GM06990 (cell line): Measurements from ENCODE around the gene TRAM2.

Source experiments
- DNase-seq: peaks from one replicate; pipeline ENCODE4 v3.0.0-alpha.2; 2011; ENCODE audit not compliant: insufficient read length; ENCODE audit errors: extremely low read depth
- H3K27me3 ChIP-seq: replicated peaks from 2 replicates; pipeline ENCODE4 v1.6.0; 2011; ENCODE audit warnings: low read length; ENCODE audit not compliant: control insufficient read depth, insufficient read depth
- H3K36me3 ChIP-seq: 2 replicates; pipeline ENCODE4 v1.5.1; 2011; ENCODE audit warnings: low read length; ENCODE audit not compliant: control insufficient read depth, insufficient read depth
- H3K4me3 ChIP-seq: replicated peaks from 2 replicates; pipeline ENCODE4 v1.5.1; 2011; ENCODE audit warnings: low read depth, mild to moderate bottlenecking, control low read depth, low read length
- CTCF ChIP-seq: IDR thresholded peaks from 2 replicates; pipeline ENCODE4 v1.5.1; 2011; ENCODE audit warnings: low read length, control low read depth, mild to moderate bottlenecking, inconsistent platforms; ENCODE audit not compliant: insufficient read depth, poor library complexity, severe bottlenecking

Gene TRAM2

GRCh38 chr6:52582996-52583395 lies 6.1 kb upstream of the TRAM2 start:
- Histone ChIP-seq H3K27me3 (no peaks in the 10 kb centered on the region), H3K4me3 (no peak overlapping the region), H3K36me3 (no peaks in the 10 kb centered on the region; the same call in 1 of the 2 replicates)
- DNase-seq = no peak
- no peak for TF ChIP-seq CTCF

GRCh38 chr6:52582446-52582845 lies 5.6 kb upstream of the TRAM2 start:
- TF ChIP-seq CTCF = no peak
- Histone ChIP-seq H3K27me3 (no peaks in the 10 kb centered on the region), H3K4me3 (no peak overlapping the region), H3K36me3 (no peaks in the 10 kb centered on the region; the same call in 1 of the 2 replicates)
- no peak for DNase-seq

GRCh38 chr6:52580905-52581304 lies 4.0 kb upstream of the TRAM2 start:
- no peaks in the 10 kb centered on the region; the same call in 1 of the 2 replicates for H3K36me3 ChIP-seq
- no peak for TF ChIP-seq CTCF
- no peak overlapping the region for H3K4me3 ChIP-seq
- DNase-seq = no peak
- no peaks in the 10 kb centered on the region for H3K27me3 ChIP-seq

GRCh38 chr6:52579006-52579660 lies 2.3 kb upstream of the TRAM2 start:
- H3K27me3 ChIP-seq = no peaks in the 10 kb centered on the region
- no peak overlapping the region for H3K4me3 ChIP-seq
- no peak for DNase-seq
- no peak for TF ChIP-seq CTCF
- H3K36me3 ChIP-seq = no peaks in the 10 kb centered on the region; the same call in 1 of the 2 replicates

- no peaks in the 10 kb centered on the region; the same call in 1 of the 2 replicates for H3K36me3 ChIP-seq
- H3K27me3 ChIP-seq = no peaks in the 10 kb centered on the region
- H3K4me3 ChIP-seq = peak overlapping the region; percentile 72
- TF ChIP-seq CTCF = no peak
- DNase-seq = no peak
Measured at GRCh38 chr6:52577778-52578463, 1.1 kb upstream of the TRAM2 start.
